HG02943 (cell line): ENCODE data around the gene SLCO2A1.

Experiments
- ATAC-seq: cut with Tn5 transposase; IDR thresholded peaks from one replicate; pipeline ENCODE4 v1.9.1; 2021; ENCODE audit warnings: mild to moderate bottlenecking, low read depth, moderate library complexity; ENCODE audit not compliant: unreplicated experiment

Gene SLCO2A1

GRCh38 chr3:133984975-133985374 is 44.8 kb downstream of the SLCO2A1 start:
- ATAC-seq: no peak

- ATAC-seq: no peak
Observed at GRCh38 chr3:133983576-133984560, 45.9 kb downstream of the SLCO2A1 start.

DNA sequence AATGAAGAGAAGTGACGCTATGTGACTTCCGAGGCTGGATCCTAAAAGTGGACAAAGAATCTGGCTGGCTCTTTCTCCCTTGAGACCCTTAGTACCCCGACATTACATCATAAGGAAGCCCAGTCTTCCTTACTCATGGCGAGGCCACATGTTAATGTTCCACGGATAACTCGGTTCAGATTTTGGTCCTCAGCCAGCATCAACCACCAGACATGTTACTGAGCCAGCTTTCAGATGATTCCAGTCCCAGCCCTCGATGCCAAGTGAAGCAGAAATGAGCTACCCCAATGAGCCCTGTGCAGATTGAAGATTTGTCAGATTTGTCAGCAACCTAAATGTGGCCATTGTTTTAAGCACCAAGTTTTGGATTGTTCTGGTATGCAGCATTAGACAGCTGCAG is 46.6 kb downstream of the SLCO2A1 start:
- no peak for ATAC-seq

DNA sequence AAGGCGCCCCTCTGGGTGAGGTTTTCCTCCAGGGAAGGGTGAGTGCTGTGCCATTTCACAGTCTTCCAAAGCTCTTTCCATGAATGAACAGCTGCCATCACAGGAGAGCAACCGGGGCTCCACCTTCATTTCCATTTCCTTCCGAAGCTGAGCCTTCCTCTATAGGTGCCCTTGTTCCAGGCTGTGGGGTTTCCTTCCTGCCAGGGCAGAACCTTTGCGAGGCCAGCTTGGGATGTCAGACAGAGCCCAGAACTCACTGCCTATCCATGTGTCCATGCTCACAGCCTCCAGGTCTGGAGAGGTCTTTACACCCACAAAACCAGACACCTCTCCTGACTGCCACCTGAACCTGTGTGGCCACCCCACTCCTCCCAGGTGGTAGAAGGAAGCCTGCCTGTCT is 49.2 kb downstream of the SLCO2A1 start:
- no peak for ATAC-seq

GRCh38 chr3:133980035-133980434 is 49.7 kb downstream of the SLCO2A1 start:
- no peak for ATAC-seq

DNA sequence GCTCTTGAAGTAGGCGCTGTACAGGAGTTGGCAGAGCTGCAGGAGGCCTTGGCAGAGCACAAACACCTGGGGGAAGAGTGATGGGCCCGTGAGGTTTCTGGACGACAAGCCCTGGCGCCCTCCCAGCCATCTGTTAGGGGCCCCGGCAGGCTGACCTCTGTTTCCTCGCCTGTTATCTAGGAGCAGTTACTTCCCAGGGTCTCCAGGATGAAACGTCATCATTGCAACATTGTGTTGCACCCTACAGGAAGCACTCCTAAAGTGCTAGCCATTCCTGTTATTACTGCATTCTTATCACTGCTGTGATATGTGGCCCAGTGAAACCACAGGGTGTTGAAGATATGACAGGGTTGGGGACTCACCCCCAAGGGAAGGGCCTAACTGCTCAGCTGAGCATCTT is 50.2 kb downstream of the SLCO2A1 start:
- no peak for ATAC-seq

GRCh38 chr3:133977568-133977967 is 52.2 kb downstream of the SLCO2A1 start:
- no peak for ATAC-seq

DNA sequence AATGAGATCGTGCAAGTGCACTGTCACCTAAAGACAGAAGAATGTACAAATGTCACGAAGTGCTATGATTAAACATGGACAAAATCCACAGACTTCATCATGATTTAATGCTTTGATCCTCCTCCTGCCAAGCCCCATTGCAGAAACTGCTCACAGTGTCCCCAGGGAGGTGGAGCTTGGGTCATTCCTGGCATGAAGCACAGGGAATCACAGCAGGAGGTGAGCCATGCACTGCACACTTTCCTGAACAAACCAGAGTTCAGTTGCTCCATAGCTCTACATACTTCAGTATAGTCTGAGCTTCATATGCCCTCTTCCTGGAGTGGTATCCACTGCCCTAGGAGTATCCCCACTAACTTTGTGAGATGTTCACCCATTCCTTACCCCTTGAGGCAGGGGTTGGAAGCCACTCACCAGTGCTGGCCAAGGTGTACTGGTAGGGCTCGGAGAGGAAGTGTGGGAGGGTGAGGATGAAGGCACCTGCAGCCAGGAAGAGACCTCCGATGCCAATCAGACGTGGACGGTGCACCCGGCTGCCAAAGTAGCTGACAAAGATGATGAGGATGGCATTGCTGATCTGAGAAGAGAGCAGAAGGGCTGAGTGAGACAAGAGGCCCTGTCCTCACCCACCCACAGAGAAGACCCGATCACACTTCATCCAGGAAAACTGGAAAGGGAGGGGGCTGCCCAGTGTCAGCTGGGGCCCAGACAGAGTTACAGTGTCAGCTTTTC is 56.3 kb downstream of the SLCO2A1 start:
- no peak for ATAC-seq

- no peak for ATAC-seq
Observed at GRCh38 chr3:133972156-133972555, 57.6 kb downstream of the SLCO2A1 start.

GRCh38 chr3:133970916-133971315 is 58.8 kb downstream of the SLCO2A1 start:
- no peak for ATAC-seq

- ATAC-seq: no peak
Observed at GRCh38 chr3:133970339-133970738, 59.4 kb downstream of the SLCO2A1 start.

DNA sequence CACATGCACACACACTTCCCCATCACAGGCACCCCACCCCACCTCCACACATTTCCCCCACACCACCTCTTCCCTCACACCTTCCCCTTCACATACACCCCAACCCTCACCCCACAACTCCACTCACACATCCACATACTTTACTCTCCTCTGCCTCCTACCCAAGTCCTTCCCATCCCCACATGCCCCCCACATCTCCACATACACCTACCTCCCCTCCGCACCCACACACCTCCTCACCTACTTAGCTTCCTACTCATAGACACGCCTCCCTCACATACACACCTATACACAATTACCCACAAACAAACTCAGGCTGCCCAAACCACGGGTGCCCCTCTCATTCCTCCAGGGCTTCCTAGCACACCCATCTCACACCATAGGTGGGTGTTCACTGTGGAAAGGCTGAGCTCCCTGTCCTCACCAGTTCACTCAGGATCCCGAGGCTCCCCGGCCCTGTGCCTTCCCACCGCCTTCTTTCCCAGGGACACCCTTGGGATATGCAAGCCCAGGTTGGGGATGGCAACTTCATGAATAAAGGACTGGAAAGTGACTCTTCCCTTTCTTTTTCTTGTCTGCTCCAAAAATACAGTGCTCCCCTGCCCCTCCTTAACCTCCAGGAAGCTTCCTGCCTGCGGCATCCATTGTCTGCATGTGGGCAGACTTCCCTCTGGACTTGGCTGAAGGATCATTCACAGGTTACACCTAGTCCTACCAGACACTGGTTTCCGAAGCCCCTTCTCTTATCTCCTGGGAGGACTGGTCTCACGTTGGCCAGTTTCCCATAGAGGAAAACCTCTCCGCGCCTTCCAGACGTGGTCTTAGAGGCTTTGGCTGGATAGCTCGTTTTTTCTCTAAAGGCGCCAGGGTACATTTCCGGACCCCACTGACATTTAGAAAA is 61.5 kb downstream of the SLCO2A1 start:
- no peak for ATAC-seq

- ATAC-seq: no peak
Observed at GRCh38 chr3:133966954-133967353, 62.8 kb downstream of the SLCO2A1 start.

DNA sequence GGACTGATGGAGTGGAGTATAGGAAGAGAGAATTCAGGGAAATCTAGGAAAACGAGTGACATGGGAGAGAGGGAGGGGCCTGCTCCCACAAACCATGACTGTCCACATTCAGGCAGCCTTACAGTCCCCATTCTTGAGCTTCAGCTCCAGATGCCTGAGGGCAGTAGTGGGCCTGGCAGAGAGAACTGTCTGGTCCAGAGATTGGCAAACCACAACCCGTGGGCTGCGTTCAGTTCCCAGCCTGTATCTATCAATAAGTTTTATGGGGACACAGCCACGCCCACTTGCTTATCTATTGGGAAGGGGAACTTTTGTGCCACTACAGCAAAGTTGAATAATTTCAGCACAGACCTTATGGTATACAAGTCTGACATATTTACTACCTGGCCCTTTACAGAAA is 63.8 kb downstream of the SLCO2A1 start:
- ATAC-seq: no peak

GRCh38 chr3:133965013-133965570 is 64.6 kb downstream of the SLCO2A1 start:
- ATAC-seq: no peak

- ATAC-seq: no peak
Observed at GRCh38 chr3:133964547-133964946, 65.2 kb downstream of the SLCO2A1 start.

- no peak for ATAC-seq
Observed at GRCh38 chr3:133963657-133964396, 65.9 kb downstream of the SLCO2A1 start.

DNA sequence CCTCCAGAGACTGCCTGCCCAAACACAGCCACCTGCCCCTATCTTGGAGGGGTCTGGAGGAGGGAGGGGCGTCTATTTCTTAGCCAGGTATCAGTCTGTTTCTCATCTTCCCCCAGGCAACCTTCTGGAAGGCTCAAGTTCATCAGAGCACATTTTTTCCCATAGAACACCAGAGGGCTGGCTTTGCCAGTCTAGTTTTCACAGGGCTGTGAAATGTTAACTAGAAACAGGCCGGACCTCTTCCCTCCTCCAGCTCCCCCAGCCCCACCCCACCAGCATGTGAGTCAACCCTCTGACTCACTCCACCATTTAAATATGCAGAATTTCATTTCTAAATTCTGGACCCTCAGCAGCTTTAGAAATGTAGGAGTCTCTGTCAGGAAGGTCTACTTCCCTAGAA is 66.9 kb downstream of the SLCO2A1 start:
- no peak for ATAC-seq

DNA sequence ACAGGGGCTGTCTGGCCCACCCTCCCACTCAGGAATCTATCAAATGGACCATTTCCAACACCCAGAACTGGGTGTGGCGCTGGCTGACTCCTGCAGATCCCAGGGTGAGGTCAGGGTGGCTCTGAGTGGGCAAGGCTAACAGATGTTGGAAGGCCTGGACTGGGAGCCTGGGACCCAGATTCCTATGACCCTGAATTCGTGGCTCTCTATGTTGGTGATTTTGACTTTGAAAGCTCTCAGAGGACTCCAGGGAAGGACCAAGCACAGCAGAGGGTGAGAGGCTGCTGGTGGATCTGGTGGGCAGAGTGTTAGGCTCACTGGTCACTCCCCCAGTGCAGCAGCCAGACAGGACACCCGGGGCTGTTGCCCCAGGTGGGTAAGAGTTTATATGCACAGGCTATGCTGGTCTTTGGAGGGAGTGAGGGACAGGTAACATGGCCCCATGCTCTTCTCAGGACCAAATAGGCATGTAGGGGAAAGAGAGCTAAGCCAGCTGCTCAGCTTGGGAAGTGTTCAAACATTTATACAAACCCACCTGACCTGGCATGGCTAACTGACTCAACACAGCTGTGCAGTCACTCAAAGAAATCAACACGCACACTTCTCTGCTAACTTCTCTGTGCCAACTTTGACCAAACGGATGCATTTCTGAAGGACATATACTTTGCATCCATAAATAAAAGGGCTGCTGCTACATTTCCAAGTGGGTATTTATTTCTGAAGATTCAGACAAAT is 71.5 kb downstream of the SLCO2A1 start:
- ATAC-seq: no peak
